ENCODE measurements around the gene SOX18. TPM values are rescaled to one million over a fixed set of nuclear protein-coding genes. Genes with fewer than 3 reads are reported as not detected.

SOX18 gene
- total RNA-seq, 4 donors from 2014 or later = 7.5 to 16.9 (median 10.6) TPM

DNA sequence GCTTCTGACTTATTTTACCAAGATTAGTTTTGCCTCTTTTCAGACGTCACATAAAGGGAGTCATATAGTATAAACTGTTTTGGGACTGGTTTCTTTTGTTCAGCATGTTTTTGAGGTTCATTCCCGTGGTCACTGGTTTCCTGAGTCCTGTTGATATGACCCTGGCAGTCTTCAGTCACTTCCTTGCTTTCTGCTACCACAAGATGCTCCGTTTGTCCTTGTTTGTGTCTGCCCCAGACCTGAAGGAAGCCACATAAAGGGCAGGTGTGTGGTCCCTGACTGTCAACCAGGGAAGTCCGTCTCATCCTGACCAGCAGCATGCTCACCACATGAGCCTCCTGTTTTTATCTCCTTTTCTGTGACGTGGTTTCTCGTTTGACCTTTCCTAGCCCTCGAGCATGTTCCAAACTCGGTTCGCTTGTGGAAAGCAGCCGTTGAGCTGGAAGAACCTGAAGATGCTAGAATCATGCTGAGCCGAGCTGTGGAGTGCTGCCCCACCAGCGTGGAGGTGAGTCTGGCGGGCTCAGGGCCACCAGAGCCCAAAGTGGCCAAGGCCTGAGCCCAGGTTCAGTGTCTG is 39.5 kb downstream of the SOX18 start:
- H3K36me3 ChIP-seq = peaks cover 23 to 54% of the 10 kb centered on the region in 2 donors
- TF ChIP-seq, protein P1, sequence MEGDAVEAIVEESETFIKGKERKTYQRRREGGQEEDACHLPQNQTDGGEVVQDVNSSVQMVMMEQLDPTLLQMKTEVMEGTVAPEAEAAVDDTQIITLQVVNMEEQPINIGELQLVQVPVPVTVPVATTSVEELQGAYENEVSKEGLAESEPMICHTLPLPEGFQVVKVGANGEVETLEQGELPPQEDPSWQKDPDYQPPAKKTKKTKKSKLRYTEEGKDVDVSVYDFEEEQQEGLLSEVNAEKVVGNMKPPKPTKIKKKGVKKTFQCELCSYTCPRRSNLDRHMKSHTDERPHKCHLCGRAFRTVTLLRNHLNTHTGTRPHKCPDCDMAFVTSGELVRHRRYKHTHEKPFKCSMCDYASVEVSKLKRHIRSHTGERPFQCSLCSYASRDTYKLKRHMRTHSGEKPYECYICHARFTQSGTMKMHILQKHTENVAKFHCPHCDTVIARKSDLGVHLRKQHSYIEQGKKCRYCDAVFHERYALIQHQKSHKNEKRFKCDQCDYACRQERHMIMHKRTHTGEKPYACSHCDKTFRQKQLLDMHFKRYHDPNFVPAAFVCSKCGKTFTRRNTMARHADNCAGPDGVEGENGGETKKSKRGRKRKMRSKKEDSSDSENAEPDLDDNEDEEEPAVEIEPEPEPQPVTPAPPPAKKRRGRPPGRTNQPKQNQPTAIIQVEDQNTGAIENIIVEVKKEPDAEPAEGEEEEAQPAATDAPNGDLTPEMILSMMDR (IDR thresholded peaks at IDR 0.05) = no peak
- no peak for TF ChIP-seq POLR2A (IDR thresholded peaks at IDR 0.05)
- no peaks in the 10 kb centered on the region for H3K4me1 ChIP-seq
- H3K4me3 ChIP-seq (replicated peaks in 1 of 3) = no peak overlapping the region
- WGBS, 2 donors = 93 to 94% methylated on average over 12 to 13 of the region's 13 CpGs
- no peak for DNase-seq
- no peak overlapping the region for H3K27ac ChIP-seq
- intact Hi-C loops (cut with DNase I) = no loop called here
- no peaks in the 10 kb centered on the region for H3K27me3 ChIP-seq
- H3K9me3 ChIP-seq = no peaks in the 10 kb centered on the region

DNA sequence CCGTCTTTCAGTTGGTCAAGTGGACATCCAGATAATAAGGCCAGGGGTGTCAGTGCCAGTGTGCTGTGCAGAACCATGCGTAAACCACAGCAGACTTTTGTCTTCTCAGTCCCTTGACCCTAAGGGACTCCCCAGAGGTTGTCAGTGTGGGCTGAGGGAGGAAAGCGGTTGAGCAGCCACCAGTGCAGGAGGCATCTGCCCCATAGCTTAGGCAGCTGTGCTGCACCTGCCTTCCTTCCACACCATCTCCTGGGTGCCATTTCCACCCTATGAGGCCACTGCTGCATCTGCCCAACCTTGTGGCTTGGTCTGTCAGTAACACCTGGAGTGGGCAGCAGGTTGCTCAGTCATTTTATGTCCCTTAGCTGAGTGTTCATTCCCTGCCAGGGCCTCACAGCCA is 42.5 kb downstream of the SOX18 start:
- Histone ChIP-seq H3K9me3 (no peaks in the 10 kb centered on the region), H3K4me1 (no peaks in the 10 kb centered on the region), H3K27me3 (no peaks in the 10 kb centered on the region), H3K27ac (no peak overlapping the region), H3K36me3 (peaks cover 37 to 62% of the 10 kb centered on the region in 2 donors), H3K4me3 (replicated peaks in 1 of 3) (no peak overlapping the region)
- 90 to 100% methylated on average over 3 of the region's 3 CpGs for WGBS, 2 donors
- DNase-seq = no peak
- TF ChIP-seq, protein P1 (IDR thresholded peaks at IDR 0.05) = no peak
- no peak for TF ChIP-seq POLR2A (IDR thresholded peaks at IDR 0.05)
- intact Hi-C loops (cut with DNase I) = no loop called here

DNA sequence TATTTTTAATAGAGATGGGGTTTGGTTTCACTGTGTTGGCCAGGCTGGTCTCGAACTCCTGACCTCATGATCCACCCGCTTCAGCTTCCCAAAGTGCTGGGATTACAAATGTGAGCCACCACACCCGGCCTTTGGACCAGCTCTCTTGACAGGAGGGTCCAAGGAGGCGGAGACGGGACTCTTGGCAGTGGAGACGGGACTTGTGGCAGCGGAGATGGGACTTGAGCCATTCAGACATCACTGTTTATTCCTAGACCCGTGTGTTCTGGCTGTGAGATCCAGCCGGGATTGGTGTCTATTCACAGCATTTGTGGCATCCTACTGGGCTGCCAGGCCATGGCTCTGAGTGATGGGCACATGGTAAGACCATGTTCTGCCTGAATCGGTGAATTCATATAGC is 42.9 kb downstream of the SOX18 start:
- no peaks in the 10 kb centered on the region for H3K9me3 ChIP-seq
- H3K4me3 ChIP-seq (replicated peaks in 1 of 3) = no peak overlapping the region
- intact Hi-C loops (cut with DNase I) = no loop called here
- WGBS, 2 donors = 91 to 98% methylated on average over 10 of the region's 10 CpGs
- H3K4me1 ChIP-seq = no peaks in the 10 kb centered on the region
- no peak for DNase-seq
- H3K36me3 ChIP-seq = peaks cover 37 to 64% of the 10 kb centered on the region in 2 donors
- no peak overlapping the region for H3K27ac ChIP-seq
- TF ChIP-seq, protein P1 (IDR thresholded peaks at IDR 0.05) = no peak
- TF ChIP-seq POLR2A (IDR thresholded peaks at IDR 0.05) = no peak
- no peaks in the 10 kb centered on the region for H3K27me3 ChIP-seq

DNA sequence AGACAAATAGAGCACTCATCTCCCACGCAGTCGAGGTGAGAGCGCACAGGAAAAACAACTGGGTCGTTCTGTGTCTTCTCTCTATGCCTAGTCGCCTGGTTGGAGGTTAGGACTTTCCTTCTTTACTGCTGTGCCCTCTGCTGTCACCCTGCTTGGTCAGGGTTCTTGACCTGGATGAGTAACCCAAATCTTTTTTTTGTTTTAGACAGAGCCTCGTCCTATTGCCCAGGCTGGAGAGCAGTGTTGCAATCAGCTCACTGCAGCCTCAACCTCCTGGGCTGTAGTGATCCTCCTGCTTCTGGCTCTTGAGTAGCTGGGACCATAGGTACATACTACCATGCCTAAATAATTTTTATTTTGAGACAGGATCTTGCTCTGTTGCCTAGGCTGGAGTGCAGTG is 44.0 kb downstream of the SOX18 start:
- Histone ChIP-seq H3K4me3 (replicated peaks in 1 of 3) (no peak overlapping the region), H3K36me3 (peaks cover 37 to 64% of the 10 kb centered on the region in 2 donors), H3K27ac (no peak overlapping the region), H3K9me3 (no peaks in the 10 kb centered on the region), H3K27me3 (no peaks in the 10 kb centered on the region), H3K4me1 (no peaks in the 10 kb centered on the region)
- WGBS, 2 donors = 77 to 79% methylated on average over 6 of the region's 6 CpGs
- intact Hi-C loops (cut with DNase I) = no loop called here
- no peak for TF ChIP-seq POLR2A (IDR thresholded peaks at IDR 0.05)
- TF ChIP-seq, protein P1 (IDR thresholded peaks at IDR 0.05) = no peak
- DNase-seq = no peak

DNA sequence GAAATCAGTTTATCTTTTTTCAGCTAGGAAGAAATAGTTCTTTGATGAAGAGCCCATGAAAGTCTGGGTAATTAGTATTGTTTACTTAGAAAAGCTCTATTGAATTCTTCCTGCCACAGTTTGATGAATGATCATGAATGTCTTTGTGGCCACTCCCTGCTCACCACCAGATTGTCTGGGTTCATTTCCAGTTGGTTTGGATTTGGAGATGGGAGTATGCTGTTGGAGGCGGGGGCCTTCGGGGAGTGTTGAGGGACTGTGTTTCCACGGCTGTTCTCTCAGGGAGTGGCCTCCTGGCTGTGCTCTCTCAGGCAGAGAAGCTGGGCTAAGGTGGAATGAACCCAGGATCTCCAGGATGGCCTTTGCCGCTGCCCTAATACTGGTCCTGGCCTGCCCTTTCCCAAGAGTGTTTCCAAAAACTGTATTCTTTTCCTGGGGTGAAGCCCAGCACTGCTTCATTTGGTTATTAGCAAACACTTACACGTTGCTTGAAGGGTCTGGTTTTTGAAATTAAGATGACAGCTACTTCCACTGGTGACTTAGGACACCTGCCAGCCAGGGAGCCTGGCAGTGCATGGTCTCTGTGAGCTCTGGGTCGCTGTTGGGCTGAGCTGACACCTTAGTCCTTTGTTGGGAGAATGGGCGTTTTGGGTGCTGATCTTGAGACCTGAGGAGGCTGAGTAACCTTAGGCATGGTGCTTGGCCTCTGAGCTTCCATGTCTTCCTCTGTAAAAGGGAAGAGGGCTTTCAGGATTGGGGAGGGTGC is 45.3 kb downstream of the SOX18 start:
- H3K27me3 ChIP-seq = no peaks in the 10 kb centered on the region
- H3K27ac ChIP-seq = no peak overlapping the region
- WGBS, 2 donors = 82 to 86% methylated on average over 7 of the region's 7 CpGs
- H3K36me3 ChIP-seq = peaks cover 46 to 66% of the 10 kb centered on the region in 2 donors
- H3K4me1 ChIP-seq = no peaks in the 10 kb centered on the region
- no peak for DNase-seq
- intact Hi-C loops (cut with DNase I) = no loop called here
- H3K4me3 ChIP-seq (replicated peaks in 1 of 3) = no peak overlapping the region
- TF ChIP-seq, protein P1 (IDR thresholded peaks at IDR 0.05) = no peak
- no peak for TF ChIP-seq POLR2A (IDR thresholded peaks at IDR 0.05)
- no peaks in the 10 kb centered on the region for H3K9me3 ChIP-seq

Measured in thyroid gland (tissue), 4 donors.